Aorta (tissue), 5 donors: Measurements from ENCODE around the gene SHISAL1. TPM values are rescaled to one million over a fixed set of nuclear protein-coding genes. Genes with fewer than 3 reads are reported as not detected.

Source experiments
- ATAC-seq: fragments of 200-7000 bp; cut with Tn5 transposase; one replicate; pipeline ENCODE4 v1.9.1; 2022; ENCODE audit warnings: moderate library complexity; ENCODE audit not compliant: low FRiP score
- DNase-seq, 2 donors: peaks; one replicate each; pipeline ENCODE4 v3.0.0-alpha.2; 2020
- H3K27ac ChIP-seq, 2 donors: one replicate each; pipeline ENCODE4 v1.5.1; 2013; ENCODE audit warnings: low read length in 2 of 2, mild to moderate bottlenecking in 2 of 2, moderate library complexity in 2 of 2, control low read depth in 1 of 2, inconsistent platforms in 1 of 2, low read depth in 1 of 2
- H3K27me3 ChIP-seq, 2 donors: one replicate each; pipeline ENCODE4 v1.6.1; 2013; ENCODE audit warnings: control low read depth in 1 of 2, low read length in 1 of 2, mild to moderate bottlenecking in 1 of 2, moderate library complexity in 1 of 2; ENCODE audit not compliant: insufficient read depth in 2 of 2, control insufficient read depth in 1 of 2
- H3K36me3 ChIP-seq, 2 donors: one replicate each; pipeline ENCODE4 v1.6.1; 2013; ENCODE audit warnings: control low read depth in 1 of 2, low read length in 1 of 2, mild to moderate bottlenecking in 1 of 2; ENCODE audit not compliant: insufficient read depth in 2 of 2, control insufficient read depth in 1 of 2
- H3K4me1 ChIP-seq, 2 donors: one replicate each; pipeline ENCODE4 v1.6.1; 2013; ENCODE audit warnings: low read length in 2 of 2, control low read depth in 1 of 2, mild to moderate bottlenecking in 1 of 2, moderate library complexity in 1 of 2; ENCODE audit not compliant: insufficient read depth in 2 of 2, control insufficient read depth in 1 of 2
- H3K4me3 ChIP-seq, 2 donors: one replicate each; pipeline ENCODE4 v1.5.1; 2013; ENCODE audit warnings: low read length in 2 of 2, control low read depth in 1 of 2, mild to moderate bottlenecking in 1 of 2
- H3K9me3 ChIP-seq: one replicate; pipeline ENCODE4 v1.6.1; 2013; ENCODE audit warnings: mild to moderate bottlenecking, low read length; ENCODE audit not compliant: control insufficient read depth
- WGBS, 2 donors: extraction: QIAGEN DNeasy Blood & Tissue Kit; methylation state at CpG; one replicate each; pipeline ENCODE4 v1.1.7; 2013; 5-methylcytosine and 5-hydroxymethylcytosine counted together
- intact Hi-C, 2 donors: fragments of 100-400 bp; cut with DNase I; formaldehyde crosslinking; loops; one replicate each; pipeline versions ENCODE4 v1.14.2 to v1.15.0; 2022
- polyA plus RNA-seq, 2 donors: library from polyadenylated mRNA; stranded (reverse); fragments of 200-250 nt; gene quantifications; one replicate each; pipeline ENCODE4 v1.2.3, GENCODE V29; 2013
- total RNA-seq, 2 donors: library from RNA; stranded (reverse); fragmentation: NEBNext Ultra II Directional; extraction: Animal tissue kit (Norgen Biotek cat#: 25700); gene quantifications; one replicate each; pipeline ENCODE4 v1.2.1, GENCODE V29; 2021
- donor health status: healthy with polysubstance abuse.
- donor health status: Bipolar disorder and iron deficiency.
- donor health status: DM: no; HTN: no; CAD: no.
- donor health status: DM: no; HTN: no; CAD: no.
- donor health status: DM: yes; HTN: yes; CAD: no.

The SHISAL1 gene
- total and polyA plus RNA-seq, 4 donors, result 0.25 to 3.5 (median 1.7) TPM

DNA sequence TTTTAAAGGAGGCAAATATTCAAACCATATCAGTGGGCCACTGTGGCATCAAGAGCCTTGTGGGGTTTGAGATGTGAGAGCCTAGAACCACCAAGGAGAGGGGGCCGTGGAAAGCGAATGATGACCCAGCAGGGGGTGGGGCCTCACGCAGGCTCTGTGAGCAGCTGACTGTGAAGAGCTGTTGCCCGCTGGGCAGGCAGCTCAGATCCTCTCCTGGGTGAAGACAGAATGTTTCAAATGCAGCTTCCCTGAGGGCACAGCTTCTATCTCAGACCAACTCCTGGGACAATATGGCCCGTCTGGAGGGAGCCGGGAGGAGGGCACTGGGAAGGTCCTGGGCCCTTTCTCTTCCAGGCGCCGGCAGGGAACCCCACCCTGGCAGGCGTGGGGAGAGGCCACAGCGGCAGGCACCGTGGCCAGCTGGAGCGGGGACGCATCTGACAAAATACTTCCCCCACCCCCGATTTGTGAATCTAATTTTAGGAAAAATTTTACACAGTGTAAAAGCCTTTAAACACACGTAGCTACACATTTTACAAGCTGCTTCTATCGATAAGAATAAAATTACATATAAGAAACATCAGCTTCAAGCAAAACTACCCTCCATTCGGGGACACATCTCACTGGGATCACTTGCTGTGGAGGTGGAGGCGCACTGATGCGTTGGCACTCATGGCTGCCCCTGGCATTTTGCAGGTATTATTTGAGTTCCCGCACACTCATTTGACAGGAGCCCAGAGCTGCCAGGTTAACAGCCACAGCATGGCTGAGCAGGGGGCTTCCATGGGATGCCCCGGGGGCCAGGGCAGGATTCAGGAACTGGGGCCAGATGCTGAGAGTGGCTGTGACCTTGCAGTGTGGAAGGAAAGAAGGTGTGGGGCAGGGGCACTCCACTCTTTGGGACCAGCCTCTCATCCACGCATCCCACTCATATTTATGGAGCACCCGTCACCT, 91.7 kb downstream of the SHISAL1 start:
- DNase-seq (peak in 1 of 2 donors; percentile 33), ATAC-seq (no peak)
- 73 to 81% methylated on average over 23 of the region's 23 CpGs for WGBS, 2 donors
- Histone ChIP-seq H3K36me3 (no peaks in the 10 kb centered on the region), H3K4me1 (no peaks in the 10 kb centered on the region), H3K27ac (no peak overlapping the region), H3K27me3 (no peaks in the 10 kb centered on the region), H3K4me3 (no peak overlapping the region), H3K9me3 (peaks cover 1% of the 10 kb centered on the region)
- intact Hi-C loops, result no loop called here

GRCh38 chr22:44219101-44219870, 93.5 kb downstream of the SHISAL1 start:
- DNase-seq, result peak in 1 of 2 donors; percentile 64
- intact Hi-C loops, result loop anchor here in 1 of 2 donors (10.0 kb wide), 2 partner anchors 106 to 146 kb away; no protein-coding TSS in a partner anchor
- Histone ChIP-seq H3K9me3 (peaks cover 1% of the 10 kb centered on the region), H3K4me1 (no peaks in the 10 kb centered on the region), H3K36me3 (no peaks in the 10 kb centered on the region), H3K4me3 (no peak overlapping the region), H3K27ac (no peak overlapping the region), H3K27me3 (no peaks in the 10 kb centered on the region)
- WGBS, 2 donors, result 90% methylated on average over 21 of the region's 21 CpGs
- ATAC-seq, result no peak

DNA sequence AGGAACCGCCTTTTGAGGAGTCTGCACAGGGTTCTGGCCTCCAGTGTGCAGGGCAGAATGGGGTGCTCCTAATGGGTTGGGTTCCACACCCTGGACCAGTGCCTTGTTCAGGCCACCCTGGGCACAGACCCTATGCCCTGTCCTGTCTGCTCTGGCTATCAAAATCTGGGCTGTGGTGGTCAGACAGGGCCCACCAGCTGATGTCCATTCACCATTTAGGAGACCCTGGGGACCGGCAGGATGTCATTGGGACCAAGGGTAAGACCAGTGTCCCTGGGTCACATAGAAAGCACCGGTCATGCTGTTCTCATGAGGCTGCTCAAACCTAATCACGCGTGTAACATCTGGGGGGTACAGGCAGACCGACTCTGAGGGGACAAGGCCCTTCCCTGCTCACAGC, 94.7 kb downstream of the SHISAL1 start:
- H3K27me3 ChIP-seq, result no peaks in the 10 kb centered on the region
- peaks cover 1% of the 10 kb centered on the region for H3K9me3 ChIP-seq
- no peaks in the 10 kb centered on the region for H3K4me1 ChIP-seq
- H3K36me3 ChIP-seq, result no peaks in the 10 kb centered on the region
- H3K27ac ChIP-seq, result no peak overlapping the region
- 96 to 97% methylated on average over 6 of the region's 6 CpGs for WGBS, 2 donors
- intact Hi-C loops, result loop anchor here in 1 of 2 donors (10.0 kb wide), 2 partner anchors 107 to 147 kb away; no protein-coding TSS in a partner anchor
- ATAC-seq, result no peak
- DNase-seq, result peak in 1 of 2 donors; percentile 41
- no peak overlapping the region for H3K4me3 ChIP-seq

- H3K9me3 ChIP-seq, result peaks cover 1% of the 10 kb centered on the region
- intact Hi-C loops, result loop anchor here in 1 of 2 donors (10.0 kb wide), 2 partner anchors 107 to 147 kb away; no protein-coding TSS in a partner anchor
- DNase-seq (no peak), ATAC-seq (no peak)
- H3K4me3 ChIP-seq, result no peak overlapping the region
- WGBS, 2 donors, result 81 to 82% methylated on average over 7 of the region's 7 CpGs
- H3K27me3 ChIP-seq, result no peaks in the 10 kb centered on the region
- H3K4me1 ChIP-seq, result no peaks in the 10 kb centered on the region
- H3K36me3 ChIP-seq, result no peaks in the 10 kb centered on the region
- H3K27ac ChIP-seq, result no peak overlapping the region
These were observed 95.4 kb downstream of the SHISAL1 start for GRCh38 chr22:44217346-44217745.

- Histone ChIP-seq H3K4me1 (no peaks in the 10 kb centered on the region), H3K4me3 (no peak overlapping the region), H3K27me3 (no peaks in the 10 kb centered on the region), H3K9me3 (no peaks in the 10 kb centered on the region), H3K27ac (no peak overlapping the region), H3K36me3 (no peaks in the 10 kb centered on the region)
- DNase-seq (no peak), ATAC-seq (no peak)
- WGBS, 2 donors, result 96% methylated on average over 4 of the region's 4 CpGs
- intact Hi-C loops, result loop anchor here in 1 of 2 donors (10.0 kb wide), 2 partner anchors 110 to 150 kb away; no protein-coding TSS in a partner anchor
These were observed 97.5 kb downstream of the SHISAL1 start for GRCh38 chr22:44215287-44215686.

GRCh38 chr22:44214764-44215163, 98.0 kb downstream of the SHISAL1 start:
- H3K4me3 ChIP-seq, result no peak overlapping the region
- DNase-seq (peak in 1 of 2 donors; percentile 30), ATAC-seq (no peak)
- H3K27me3 ChIP-seq, result no peaks in the 10 kb centered on the region
- 95 to 96% methylated on average over 6 of the region's 6 CpGs for WGBS, 2 donors
- intact Hi-C loops, result loop anchor here in 1 of 2 donors (10.0 kb wide), 2 partner anchors 110 to 150 kb away; no protein-coding TSS in a partner anchor
- H3K9me3 ChIP-seq, result no peaks in the 10 kb centered on the region
- no peaks in the 10 kb centered on the region for H3K36me3 ChIP-seq
- H3K27ac ChIP-seq, result no peak overlapping the region
- H3K4me1 ChIP-seq, result no peaks in the 10 kb centered on the region

DNA sequence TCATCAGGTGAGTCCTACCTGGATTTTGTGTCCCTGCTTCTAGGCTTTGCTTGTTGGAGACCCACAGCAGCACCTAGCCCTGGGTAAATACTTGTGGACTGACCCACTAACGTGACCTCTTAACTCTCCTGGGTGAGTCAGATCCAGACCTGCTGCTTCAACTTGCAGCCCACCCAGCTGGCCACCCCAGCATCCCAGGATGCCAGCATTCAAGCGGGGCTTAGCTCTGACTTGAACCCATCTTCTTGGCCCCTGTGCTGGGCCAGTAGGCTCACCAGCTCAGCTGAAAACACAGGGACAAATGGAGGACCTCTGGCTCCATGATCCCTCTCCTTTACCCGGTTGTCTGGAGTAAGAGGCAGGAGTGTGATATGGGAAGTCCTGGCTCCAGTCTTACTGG, 98.6 kb downstream of the SHISAL1 start:
- Histone ChIP-seq H3K4me3 (no peak overlapping the region), H3K9me3 (no peaks in the 10 kb centered on the region), H3K27ac (no peak overlapping the region), H3K36me3 (no peaks in the 10 kb centered on the region), H3K27me3 (no peaks in the 10 kb centered on the region), H3K4me1 (no peaks in the 10 kb centered on the region)
- no peak for ATAC-seq
- WGBS, 2 donors, result 94 to 97% methylated on average over 3 of the region's 3 CpGs
- no peak for DNase-seq
- intact Hi-C loops, result loop anchor here in 1 of 2 donors (10.0 kb wide), 2 partner anchors 111 to 151 kb away; no protein-coding TSS in a partner anchor

DNA sequence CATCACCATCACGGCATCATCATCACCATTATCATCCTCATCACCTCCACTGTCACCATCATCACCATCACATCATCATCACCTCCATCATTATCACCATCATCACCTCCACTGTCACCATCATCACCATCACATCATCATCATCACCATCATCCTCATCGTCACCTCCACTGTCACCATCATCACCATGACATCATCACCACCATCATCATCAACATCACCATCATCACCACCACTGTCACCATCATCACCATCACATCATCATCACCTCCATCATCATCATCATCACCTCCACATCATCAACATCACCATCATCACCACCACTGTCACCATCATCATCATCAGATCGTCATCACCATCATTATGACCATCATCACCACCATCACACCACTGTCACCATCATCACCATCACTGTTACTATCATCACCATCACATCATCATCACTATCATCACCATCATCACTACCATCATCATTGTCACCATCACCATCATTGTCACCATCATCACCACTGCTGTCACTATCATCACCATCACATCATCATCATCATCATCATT, 99.2 kb downstream of the SHISAL1 start:
- H3K9me3 ChIP-seq, result no peaks in the 10 kb centered on the region
- intact Hi-C loops, result loop anchor here in 1 of 2 donors (10.0 kb wide), 2 partner anchors 111 to 151 kb away; no protein-coding TSS in a partner anchor
- H3K27ac ChIP-seq, result no peak overlapping the region
- no peaks in the 10 kb centered on the region for H3K36me3 ChIP-seq
- 96 to 98% methylated on average over 3 of the region's 3 CpGs for WGBS, 2 donors
- no peak overlapping the region for H3K4me3 ChIP-seq
- no peaks in the 10 kb centered on the region for H3K4me1 ChIP-seq
- no peaks in the 10 kb centered on the region for H3K27me3 ChIP-seq
- no peak for ATAC-seq
- DNase-seq, result no peak
